ENCODE results near the gene ZNF358.
A peak's percentile ranks its signal among the peaks of the same experiment; 100 is the strongest.

ZNF358 gene

GRCh38 chr19:7528192-7528519 is 12.3 kb downstream of the ZNF358 start:
- DNase-seq (ENCODE audit: low spot score) = no peak
- ChIA-PET POLR2A (ENCODE audit: low non-redundant PET) (no interaction called here), CTCF (no interaction called here)
- TF ChIP-seq, protein P1, sequence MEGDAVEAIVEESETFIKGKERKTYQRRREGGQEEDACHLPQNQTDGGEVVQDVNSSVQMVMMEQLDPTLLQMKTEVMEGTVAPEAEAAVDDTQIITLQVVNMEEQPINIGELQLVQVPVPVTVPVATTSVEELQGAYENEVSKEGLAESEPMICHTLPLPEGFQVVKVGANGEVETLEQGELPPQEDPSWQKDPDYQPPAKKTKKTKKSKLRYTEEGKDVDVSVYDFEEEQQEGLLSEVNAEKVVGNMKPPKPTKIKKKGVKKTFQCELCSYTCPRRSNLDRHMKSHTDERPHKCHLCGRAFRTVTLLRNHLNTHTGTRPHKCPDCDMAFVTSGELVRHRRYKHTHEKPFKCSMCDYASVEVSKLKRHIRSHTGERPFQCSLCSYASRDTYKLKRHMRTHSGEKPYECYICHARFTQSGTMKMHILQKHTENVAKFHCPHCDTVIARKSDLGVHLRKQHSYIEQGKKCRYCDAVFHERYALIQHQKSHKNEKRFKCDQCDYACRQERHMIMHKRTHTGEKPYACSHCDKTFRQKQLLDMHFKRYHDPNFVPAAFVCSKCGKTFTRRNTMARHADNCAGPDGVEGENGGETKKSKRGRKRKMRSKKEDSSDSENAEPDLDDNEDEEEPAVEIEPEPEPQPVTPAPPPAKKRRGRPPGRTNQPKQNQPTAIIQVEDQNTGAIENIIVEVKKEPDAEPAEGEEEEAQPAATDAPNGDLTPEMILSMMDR (conservative IDR thresholded peaks at IDR 0.05; ENCODE audit: low read depth) = no peak
- H3K27ac ChIP-seq = no peak overlapping the region

- H3K27ac ChIP-seq = no peak overlapping the region
- DNase-seq (ENCODE audit: low spot score) = no peak
- POLR2A ChIA-PET (ENCODE audit: low non-redundant PET) = no interaction called here
- TF ChIP-seq, protein P1 (conservative IDR thresholded peaks at IDR 0.05; ENCODE audit: low read depth) = no peak
- CTCF ChIA-PET = interaction anchor here (0.5 kb wide), 1 partner anchor 586 kb away, joined by 4 read pairs; no protein-coding TSS in a partner anchor
Measured at GRCh38 chr19:7528522-7529245, 12.8 kb downstream of the ZNF358 start.

DNA sequence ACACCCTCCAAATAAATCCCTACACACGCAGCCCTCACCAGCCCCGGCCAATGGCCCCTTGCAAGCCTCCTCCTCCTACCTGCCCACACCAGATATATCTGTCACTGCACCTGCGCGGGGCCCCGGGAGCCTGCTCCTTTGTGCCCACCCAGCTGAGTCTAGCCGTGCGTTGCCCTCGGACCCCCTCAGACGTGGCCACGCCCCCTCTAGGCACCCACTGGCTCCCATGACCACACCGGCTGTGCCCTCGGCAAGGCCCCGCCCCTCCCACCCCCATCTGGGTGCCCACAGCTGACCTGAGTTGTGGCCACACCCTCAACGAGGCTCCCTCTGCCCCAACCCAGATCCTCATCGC is 13.3 kb downstream of the ZNF358 start:
- TF ChIP-seq, protein P1 (conservative IDR thresholded peaks at IDR 0.05; ENCODE audit: low read depth) = no peak
- CTCF ChIA-PET = interaction anchor here (0.5 kb wide), 1 partner anchor 586 kb away, joined by 4 read pairs; no protein-coding TSS in a partner anchor
- POLR2A ChIA-PET (ENCODE audit: low non-redundant PET) = no interaction called here
- no peak for DNase-seq (ENCODE audit: low spot score)
- no peak overlapping the region for H3K27ac ChIP-seq

- ChIA-PET CTCF (no interaction called here), POLR2A (ENCODE audit: low non-redundant PET) (no interaction called here)
- DNase-seq (ENCODE audit: low spot score) = no peak
- TF ChIP-seq, protein P1 (conservative IDR thresholded peaks at IDR 0.05; ENCODE audit: low read depth) = no peak
- H3K27ac ChIP-seq = no peak overlapping the region
Measured at GRCh38 chr19:7529610-7530490, 13.9 kb downstream of the ZNF358 start.

DNA sequence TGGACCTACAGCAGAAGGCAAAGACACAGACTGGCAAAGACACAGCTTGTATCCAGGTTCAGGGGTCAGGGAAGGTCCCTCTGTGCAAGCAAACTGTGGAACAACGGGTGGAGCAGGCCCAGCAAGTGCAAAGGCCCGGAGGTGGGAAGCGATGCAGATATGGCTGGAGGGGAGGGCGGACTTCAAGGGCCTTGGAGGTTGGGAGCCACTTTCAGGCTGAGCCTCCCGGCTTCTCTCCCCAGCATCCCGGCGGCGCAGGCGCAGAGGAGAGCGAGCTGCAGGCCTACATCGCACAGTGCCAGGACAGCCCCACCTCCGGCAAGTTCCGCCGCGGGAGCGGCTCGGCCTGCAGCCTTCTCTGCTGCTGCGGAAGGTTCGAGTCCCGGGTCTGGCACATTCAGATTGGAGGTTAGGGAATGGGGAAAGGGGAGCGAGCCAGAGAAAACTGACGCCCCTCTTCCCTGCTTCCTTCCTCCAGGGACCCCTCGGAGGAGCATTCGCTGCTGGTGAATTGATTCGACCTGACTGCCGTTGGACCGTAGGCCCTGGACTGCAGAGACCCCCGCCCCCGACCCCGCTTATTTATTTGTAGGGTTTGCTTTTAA is 17.5 kb downstream of the ZNF358 start:
- ChIA-PET POLR2A (ENCODE audit: low non-redundant PET) (no interaction called here), CTCF (interaction anchor here (0.7 kb wide), 1 partner anchor 179 kb away, joined by 4 read pairs; no protein-coding TSS in a partner anchor)
- DNase-seq (ENCODE audit: low spot score) = no peak
- TF ChIP-seq, protein P1 (conservative IDR thresholded peaks at IDR 0.05; ENCODE audit: low read depth) = no peak
- peak overlapping the region; percentile 84 for H3K27ac ChIP-seq

DNA sequence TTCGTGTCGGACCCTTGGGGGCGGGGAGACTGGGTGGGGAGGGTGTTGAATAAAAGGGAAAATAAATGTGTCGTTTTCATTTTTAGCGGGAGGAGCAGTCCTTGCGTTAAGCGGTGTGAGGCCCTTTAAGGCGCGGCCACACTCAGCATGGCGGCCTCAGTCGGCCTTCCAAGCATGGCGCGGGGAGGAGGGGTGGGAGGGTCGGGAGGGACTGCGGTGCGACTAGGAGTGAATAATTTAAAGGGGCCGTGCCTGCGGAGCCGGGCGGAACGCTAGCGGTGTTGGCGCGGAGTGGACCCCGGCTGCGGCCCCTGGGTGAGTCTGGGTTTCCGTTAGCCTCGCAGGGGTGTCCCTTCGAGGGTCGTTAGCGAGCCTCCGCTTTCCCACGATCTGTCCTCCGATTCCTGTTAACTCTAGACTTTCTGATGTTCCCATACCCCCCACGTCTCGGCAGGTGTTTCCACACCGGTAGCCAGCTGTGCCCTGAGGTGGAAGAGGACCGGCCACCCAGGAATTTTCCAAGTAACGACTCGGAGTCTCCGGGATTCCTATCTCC is 18.1 kb downstream of the ZNF358 start:
- POLR2A ChIA-PET (ENCODE audit: low non-redundant PET) = interaction anchor here (1.0 kb wide), 1 partner anchor 12 kb away, joined by 11 read pairs; no protein-coding TSS in a partner anchor
- peak overlapping the region; percentile 84 for H3K27ac ChIP-seq
- DNase-seq (ENCODE audit: low spot score) = peak; percentile 76
- CTCF ChIA-PET = interaction anchor here (1.2 kb wide), 1 partner anchor 13 kb away, joined by 3 read pairs; no protein-coding TSS in a partner anchor
- TF ChIP-seq, protein P1 (conservative IDR thresholded peaks at IDR 0.05; ENCODE audit: low read depth) = no peak
